ENCODE measurements around the gene COQ10A. TPM values are rescaled to one million over a fixed set of nuclear protein-coding genes. Genes with fewer than 3 reads are reported as not detected.

COQ10A gene
- total RNA-seq, 1 donor from 2014 or later, result 23.6 TPM

DNA sequence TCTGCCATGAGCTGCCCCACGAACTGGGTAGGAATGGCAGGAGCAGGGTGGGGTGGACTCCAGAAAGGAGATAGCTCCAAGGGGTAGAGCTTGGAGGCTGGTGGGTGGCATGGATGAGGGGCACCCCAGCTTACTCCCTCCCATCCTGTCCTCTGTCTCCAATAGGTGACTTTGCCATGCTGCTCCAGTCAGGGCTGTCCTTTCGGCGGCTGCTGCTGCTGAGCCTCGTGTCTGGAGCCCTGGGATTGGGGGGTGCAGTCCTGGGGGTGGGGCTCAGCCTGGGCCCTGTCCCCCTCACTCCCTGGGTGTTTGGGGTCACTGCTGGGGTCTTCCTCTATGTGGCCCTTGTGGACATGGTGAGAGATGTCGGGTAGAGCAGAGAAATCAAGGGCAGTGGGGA lies 29.8 kb upstream of the COQ10A start:
- TF ChIP-seq, protein P1, sequence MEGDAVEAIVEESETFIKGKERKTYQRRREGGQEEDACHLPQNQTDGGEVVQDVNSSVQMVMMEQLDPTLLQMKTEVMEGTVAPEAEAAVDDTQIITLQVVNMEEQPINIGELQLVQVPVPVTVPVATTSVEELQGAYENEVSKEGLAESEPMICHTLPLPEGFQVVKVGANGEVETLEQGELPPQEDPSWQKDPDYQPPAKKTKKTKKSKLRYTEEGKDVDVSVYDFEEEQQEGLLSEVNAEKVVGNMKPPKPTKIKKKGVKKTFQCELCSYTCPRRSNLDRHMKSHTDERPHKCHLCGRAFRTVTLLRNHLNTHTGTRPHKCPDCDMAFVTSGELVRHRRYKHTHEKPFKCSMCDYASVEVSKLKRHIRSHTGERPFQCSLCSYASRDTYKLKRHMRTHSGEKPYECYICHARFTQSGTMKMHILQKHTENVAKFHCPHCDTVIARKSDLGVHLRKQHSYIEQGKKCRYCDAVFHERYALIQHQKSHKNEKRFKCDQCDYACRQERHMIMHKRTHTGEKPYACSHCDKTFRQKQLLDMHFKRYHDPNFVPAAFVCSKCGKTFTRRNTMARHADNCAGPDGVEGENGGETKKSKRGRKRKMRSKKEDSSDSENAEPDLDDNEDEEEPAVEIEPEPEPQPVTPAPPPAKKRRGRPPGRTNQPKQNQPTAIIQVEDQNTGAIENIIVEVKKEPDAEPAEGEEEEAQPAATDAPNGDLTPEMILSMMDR (IDR thresholded peaks at IDR 0.05; ENCODE audit: unreplicated experiment), result no peak
- no peaks in the 10 kb centered on the region for H3K9me3 Mint-ChIP-seq (ENCODE audit: low read depth)
- no peaks in the 10 kb centered on the region for H3K27me3 Mint-ChIP-seq
- H3K27ac Mint-ChIP-seq, result no peak overlapping the region
- peaks cover 8% of the 10 kb centered on the region for H3K4me1 Mint-ChIP-seq (ENCODE audit: low read depth)
- H3K4me3 Mint-ChIP-seq (ENCODE audit: low read depth), result no peak overlapping the region
- no peak for DNase-seq (ENCODE audit: low spot score, unreplicated experiment)
- H3K36me3 Mint-ChIP-seq (ENCODE audit: insufficient read depth), result peaks cover 15% of the 10 kb centered on the region

DNA sequence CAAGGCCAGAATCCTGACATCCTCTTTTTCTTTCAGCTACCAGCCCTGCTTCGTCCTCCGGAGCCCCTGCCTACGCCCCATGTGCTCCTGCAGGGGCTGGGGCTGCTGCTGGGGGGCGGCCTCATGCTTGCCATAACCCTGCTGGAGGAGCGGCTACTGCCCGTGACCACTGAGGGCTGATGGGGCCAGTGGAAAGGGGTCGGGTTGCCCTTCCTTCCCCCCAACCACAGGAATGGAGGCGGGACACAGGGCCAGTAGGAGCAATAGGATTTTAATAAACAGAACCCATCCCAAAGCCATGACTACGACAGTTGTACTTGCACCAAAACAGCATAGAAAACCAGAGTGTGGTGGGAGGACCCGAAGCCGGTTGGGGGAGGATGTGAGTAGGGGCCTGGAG lies 29.2 kb upstream of the COQ10A start:
- TF ChIP-seq, protein P1 (IDR thresholded peaks at IDR 0.05; ENCODE audit: unreplicated experiment), result no peak
- DNase-seq (ENCODE audit: low spot score, unreplicated experiment), result no peak
- H3K27ac Mint-ChIP-seq, result no peak overlapping the region
- peaks cover 16% of the 10 kb centered on the region for H3K36me3 Mint-ChIP-seq (ENCODE audit: insufficient read depth)
- no peak overlapping the region for H3K4me3 Mint-ChIP-seq (ENCODE audit: low read depth)
- peaks cover 7% of the 10 kb centered on the region for H3K4me1 Mint-ChIP-seq (ENCODE audit: low read depth)
- no peaks in the 10 kb centered on the region for H3K9me3 Mint-ChIP-seq (ENCODE audit: low read depth)
- H3K27me3 Mint-ChIP-seq, result no peaks in the 10 kb centered on the region

DNA sequence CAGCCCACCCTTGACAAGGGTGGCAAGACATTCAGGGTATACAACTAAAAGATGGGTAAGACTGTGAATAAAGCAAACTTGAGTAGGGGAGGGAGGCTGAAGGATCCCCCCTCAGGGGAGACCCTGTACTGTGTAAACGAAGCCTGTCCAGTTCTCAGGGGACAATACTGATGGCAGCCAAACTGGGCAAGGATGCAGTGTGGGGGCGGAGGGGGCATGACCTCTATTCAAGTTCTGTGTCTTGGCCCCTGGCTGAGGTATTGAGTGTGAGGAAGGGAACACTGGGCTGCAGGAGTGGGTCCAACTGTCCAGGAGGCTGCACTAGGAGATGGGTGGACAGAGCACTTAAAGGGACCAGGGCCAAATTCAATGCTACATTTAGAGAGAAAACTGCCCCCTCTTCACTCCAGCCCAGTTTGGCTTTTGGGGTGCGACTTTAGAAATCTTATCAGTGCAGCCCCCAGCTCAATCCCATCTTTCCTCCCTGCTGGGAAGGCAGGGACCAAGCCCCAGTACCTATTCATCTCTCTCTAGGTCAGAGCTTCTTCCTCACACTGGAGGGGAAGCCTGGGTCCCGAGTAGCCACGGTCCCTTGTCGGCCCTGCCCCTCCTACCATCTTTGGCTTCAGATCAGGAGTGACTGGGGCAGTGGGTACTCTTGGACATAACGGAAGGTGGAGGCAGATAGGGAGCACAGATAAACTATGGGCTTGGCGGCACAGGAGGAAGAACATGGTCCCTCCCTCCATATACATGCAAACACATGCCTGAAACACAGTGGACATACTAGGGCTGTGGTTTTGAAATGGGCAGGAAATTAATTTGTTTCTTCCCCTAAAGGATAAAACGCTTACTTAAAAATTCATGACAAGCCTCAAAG lies 25.1 kb upstream of the COQ10A start:
- no peak for DNase-seq (ENCODE audit: low spot score, unreplicated experiment)
- Mint-ChIP-seq H3K36me3 (ENCODE audit: insufficient read depth) (peaks cover 24% of the 10 kb centered on the region), H3K4me1 (ENCODE audit: low read depth) (no peaks in the 10 kb centered on the region), H3K9me3 (ENCODE audit: low read depth) (no peaks in the 10 kb centered on the region), H3K27ac (no peak overlapping the region), H3K4me3 (ENCODE audit: low read depth) (no peak overlapping the region), H3K27me3 (no peaks in the 10 kb centered on the region)
- TF ChIP-seq, protein P1 (IDR thresholded peaks at IDR 0.05; ENCODE audit: unreplicated experiment), result no peak

DNA sequence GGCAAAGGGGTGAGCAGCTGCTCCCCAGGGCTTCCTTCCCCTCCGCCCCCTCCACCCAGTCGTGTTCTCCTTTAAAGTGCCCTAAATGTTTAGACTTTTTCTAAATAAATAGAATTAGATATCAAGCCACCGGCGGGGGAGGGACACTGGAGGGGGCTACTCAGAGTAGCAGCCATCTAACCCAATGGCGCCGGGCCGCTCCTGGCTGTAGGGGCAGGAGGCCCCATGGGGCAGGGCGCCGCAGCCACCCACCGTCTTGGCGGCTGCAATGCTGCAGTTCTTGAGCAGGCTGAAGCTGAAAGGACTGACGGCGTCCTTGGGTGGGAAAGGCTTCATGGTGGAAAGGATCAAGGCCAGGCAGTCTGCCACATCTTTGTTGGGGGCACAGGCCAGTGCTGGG lies 23.8 kb upstream of the COQ10A start:
- Mint-ChIP-seq H3K9me3 (ENCODE audit: low read depth) (no peaks in the 10 kb centered on the region), H3K4me1 (ENCODE audit: low read depth) (no peaks in the 10 kb centered on the region), H3K4me3 (ENCODE audit: low read depth) (no peak overlapping the region), H3K36me3 (ENCODE audit: insufficient read depth) (peaks cover 26% of the 10 kb centered on the region), H3K27ac (no peak overlapping the region), H3K27me3 (no peaks in the 10 kb centered on the region)
- no peak for DNase-seq (ENCODE audit: low spot score, unreplicated experiment)
- TF ChIP-seq, protein P1 (IDR thresholded peaks at IDR 0.05; ENCODE audit: unreplicated experiment), result no peak

DNA sequence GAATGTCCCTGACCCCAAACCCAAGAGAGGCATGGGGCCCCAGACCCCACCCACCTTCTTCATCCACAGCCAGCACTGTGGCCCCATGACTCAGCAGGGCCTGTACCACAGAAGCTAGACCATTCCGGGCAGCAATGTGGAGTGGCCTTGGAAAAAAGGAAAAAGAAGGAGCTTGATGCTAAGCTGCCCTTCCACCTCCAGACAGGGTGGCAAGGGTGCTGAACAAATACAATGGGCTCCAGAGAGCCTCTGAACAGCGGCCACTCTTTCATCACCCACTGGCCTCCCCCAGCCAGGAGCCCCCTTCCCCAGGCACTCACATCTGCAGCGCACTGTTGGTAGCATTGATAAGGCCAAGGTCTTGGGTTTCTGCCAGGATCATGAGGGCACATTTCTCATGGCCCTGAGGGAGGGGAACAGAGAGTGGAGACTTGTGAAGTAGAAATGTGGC lies 23.0 kb upstream of the COQ10A start:
- H3K4me3 Mint-ChIP-seq (ENCODE audit: low read depth), result no peak overlapping the region
- TF ChIP-seq, protein P1 (IDR thresholded peaks at IDR 0.05; ENCODE audit: unreplicated experiment), result no peak
- no peaks in the 10 kb centered on the region for H3K27me3 Mint-ChIP-seq
- no peak for DNase-seq (ENCODE audit: low spot score, unreplicated experiment)
- H3K36me3 Mint-ChIP-seq (ENCODE audit: insufficient read depth), result peaks cover 26% of the 10 kb centered on the region
- H3K4me1 Mint-ChIP-seq (ENCODE audit: low read depth), result no peaks in the 10 kb centered on the region
- H3K9me3 Mint-ChIP-seq (ENCODE audit: low read depth), result no peaks in the 10 kb centered on the region
- H3K27ac Mint-ChIP-seq, result no peak overlapping the region

Measured in progenitor cell of endocrine pancreas (in vitro differentiated cells).